SKM-1 treated with dmso at 0.1 percent for 144 hours (cell line): ENCODE measurements around the gene TCAP.

Source experiments
- DNase-seq: peaks from one replicate; lab custom pipeline; 2025; ENCODE audit not compliant: unreplicated experiment; lab: John Stamatoyannopoulos, UW

Gene TCAP

GRCh38 chr17:39664581-39665561 lies at the start of gene TCAP:
Gene TCAP (plus strand): TSS chr17:39665349. CDS start chr17:39665360, 11 bp downstream.
- no peak for DNase-seq

GRCh38 chr17:39615434-39615833 lies 49.7 kb upstream of the TCAP start:
- DNase-seq = no peak

- no peak for DNase-seq
Observed at GRCh38 chr17:39617100-39617445, 48.1 kb upstream of the TCAP start.

GRCh38 chr17:39617446-39618245 lies 47.5 kb upstream of the TCAP start:
- DNase-seq = no peak

GRCh38 chr17:39618246-39618913 lies 46.8 kb upstream of the TCAP start:
- DNase-seq = no peak

- DNase-seq = no peak
Observed at GRCh38 chr17:39618956-39619785, 46.0 kb upstream of the TCAP start.

- DNase-seq = no peak
Observed at GRCh38 chr17:39619786-39620101, 45.4 kb upstream of the TCAP start.

GRCh38 chr17:39621523-39622379 lies 43.4 kb upstream of the TCAP start:
- peak; percentile 61 for DNase-seq

- DNase-seq = no peak
Observed at GRCh38 chr17:39622380-39623006, 42.7 kb upstream of the TCAP start.

- DNase-seq = peak; percentile 70
Observed at GRCh38 chr17:39623356-39623950, 41.7 kb upstream of the TCAP start.

GRCh38 chr17:39624313-39624712 lies 40.8 kb upstream of the TCAP start:
- no peak for DNase-seq

GRCh38 chr17:39625198-39625785 lies 39.9 kb upstream of the TCAP start:
- no peak for DNase-seq

- DNase-seq = no peak
Observed at GRCh38 chr17:39626171-39627046, 38.7 kb upstream of the TCAP start, which contains the start of gene PPP1R1B. Gene PPP1R1B (plus strand): TSS chr17:39626952. CDS start chr17:39627393, 441 bp downstream.

- DNase-seq = no peak
Observed at GRCh38 chr17:39627047-39627711, 38.0 kb upstream of the TCAP start.

GRCh38 chr17:39627712-39628516 lies 37.2 kb upstream of the TCAP start:
- DNase-seq = no peak
